Fibroblast of villous mesenchyme (primary cell): Measurements from ENCODE around the gene WDR73. TPM values are rescaled to one million over a fixed set of nuclear protein-coding genes. Genes with fewer than 3 reads are reported as not detected.

Source experiments
- DNase-seq: peaks from one replicate; pipeline ENCODE4 v3.0.0-alpha.2; 2010; ENCODE audit warnings: low read depth
- H3K4me3 ChIP-seq: 2 replicates; pipeline ENCODE4 v1.5.1; 2011; ENCODE audit warnings: low read depth, mild to moderate bottlenecking, low read length
- total RNA-seq: library from RNA; depleted of rRNA; stranded (reverse); fragments of >200 nt; gene quantifications from 2 replicates; pipeline ENCODE4 v1.2.3, GENCODE V29; 2012
- TF ChIP-seq, protein P1 (sequence below): IDR thresholded peaks from 2 replicates; pipeline ENCODE4 v1.5.1; 2012; ENCODE audit warnings: low read depth, mild to moderate bottlenecking, low read length; ENCODE audit not compliant: insufficient read depth

Gene WDR73
- total RNA-seq, 1 donor, result 47.5 TPM

DNA sequence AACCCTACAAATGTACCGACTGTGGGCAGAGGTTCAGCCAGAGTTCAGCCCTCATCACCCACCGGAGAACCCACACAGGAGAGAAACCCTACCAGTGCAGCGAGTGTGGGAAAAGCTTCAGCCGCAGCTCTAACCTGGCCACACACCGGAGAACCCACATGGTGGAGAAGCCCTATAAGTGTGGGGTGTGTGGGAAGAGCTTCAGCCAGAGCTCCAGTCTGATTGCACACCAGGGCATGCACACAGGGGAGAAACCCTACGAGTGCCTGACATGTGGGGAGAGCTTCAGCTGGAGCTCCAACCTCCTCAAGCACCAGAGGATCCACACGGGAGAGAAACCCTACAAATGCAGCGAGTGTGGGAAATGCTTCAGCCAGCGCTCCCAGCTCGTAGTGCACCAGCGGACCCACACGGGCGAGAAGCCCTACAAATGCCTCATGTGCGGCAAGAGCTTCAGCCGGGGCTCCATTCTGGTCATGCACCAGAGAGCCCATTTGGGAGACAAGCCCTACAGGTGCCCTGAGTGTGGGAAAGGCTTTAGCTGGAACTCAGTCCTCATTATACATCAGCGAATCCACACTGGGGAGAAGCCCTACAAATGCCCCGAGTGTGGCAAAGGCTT lies 32.6 kb downstream of the WDR73 start:
- no peak overlapping the region for H3K4me3 ChIP-seq
- TF ChIP-seq, protein P1, sequence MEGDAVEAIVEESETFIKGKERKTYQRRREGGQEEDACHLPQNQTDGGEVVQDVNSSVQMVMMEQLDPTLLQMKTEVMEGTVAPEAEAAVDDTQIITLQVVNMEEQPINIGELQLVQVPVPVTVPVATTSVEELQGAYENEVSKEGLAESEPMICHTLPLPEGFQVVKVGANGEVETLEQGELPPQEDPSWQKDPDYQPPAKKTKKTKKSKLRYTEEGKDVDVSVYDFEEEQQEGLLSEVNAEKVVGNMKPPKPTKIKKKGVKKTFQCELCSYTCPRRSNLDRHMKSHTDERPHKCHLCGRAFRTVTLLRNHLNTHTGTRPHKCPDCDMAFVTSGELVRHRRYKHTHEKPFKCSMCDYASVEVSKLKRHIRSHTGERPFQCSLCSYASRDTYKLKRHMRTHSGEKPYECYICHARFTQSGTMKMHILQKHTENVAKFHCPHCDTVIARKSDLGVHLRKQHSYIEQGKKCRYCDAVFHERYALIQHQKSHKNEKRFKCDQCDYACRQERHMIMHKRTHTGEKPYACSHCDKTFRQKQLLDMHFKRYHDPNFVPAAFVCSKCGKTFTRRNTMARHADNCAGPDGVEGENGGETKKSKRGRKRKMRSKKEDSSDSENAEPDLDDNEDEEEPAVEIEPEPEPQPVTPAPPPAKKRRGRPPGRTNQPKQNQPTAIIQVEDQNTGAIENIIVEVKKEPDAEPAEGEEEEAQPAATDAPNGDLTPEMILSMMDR, result no peak
- DNase-seq, result no peak

- H3K4me3 ChIP-seq, result no peak overlapping the region
- TF ChIP-seq, protein P1, result no peak
- no peak for DNase-seq
These were observed 33.5 kb downstream of the WDR73 start for GRCh38 chr15:84620626-84621025.

DNA sequence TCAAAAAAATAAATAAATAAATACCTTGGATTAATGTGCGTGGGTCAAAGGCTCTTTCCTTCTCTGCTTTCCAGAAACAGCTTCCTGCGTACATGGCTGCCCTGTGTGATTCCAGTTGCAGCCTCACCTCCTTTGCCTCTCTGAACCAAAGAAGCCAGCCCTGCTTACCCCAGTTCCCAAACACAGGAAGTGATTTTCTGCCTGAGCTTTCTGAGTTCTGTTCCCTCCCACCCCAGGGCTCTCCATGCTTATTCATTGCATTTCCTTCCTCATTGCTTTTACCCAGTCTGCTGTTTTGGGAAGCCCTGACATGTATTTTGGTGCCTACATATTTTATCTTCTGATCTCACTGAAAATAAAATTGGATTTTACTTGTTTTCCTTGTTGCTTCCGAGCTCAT lies 37.8 kb downstream of the WDR73 start:
- TF ChIP-seq, protein P1, result no peak
- DNase-seq, result no peak
- no peak overlapping the region for H3K4me3 ChIP-seq

DNA sequence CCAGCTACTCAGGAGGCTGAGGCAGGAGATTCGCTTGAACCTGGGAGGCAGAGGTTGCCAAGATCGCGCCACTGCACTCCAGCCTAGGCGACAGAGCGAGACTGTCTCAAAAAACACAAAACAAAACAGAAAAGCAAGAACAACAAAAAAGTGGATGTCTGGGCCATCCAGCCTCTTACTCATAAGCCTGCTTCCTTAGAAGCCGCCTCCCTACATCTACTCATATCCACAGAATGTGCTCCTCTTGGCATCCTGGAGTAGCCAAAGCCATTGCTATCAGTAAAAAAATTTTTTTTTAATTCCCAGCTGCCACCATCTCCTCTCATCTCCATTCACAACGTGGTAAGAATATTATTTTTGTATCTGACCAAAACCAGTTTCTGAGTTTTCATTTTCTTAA lies 42.5 kb downstream of the WDR73 start:
- TF ChIP-seq, protein P1, result no peak
- no peak for DNase-seq

GRCh38 chr15:84609818-84610525 lies 44.1 kb downstream of the WDR73 start:
- DNase-seq, result no peak
- TF ChIP-seq, protein P1, result no peak
- no peak overlapping the region for H3K4me3 ChIP-seq

More for the DNA sequence above, 42.5 kb downstream of the WDR73 start:
- H3K4me3 ChIP-seq, result no peak overlapping the region

DNA sequence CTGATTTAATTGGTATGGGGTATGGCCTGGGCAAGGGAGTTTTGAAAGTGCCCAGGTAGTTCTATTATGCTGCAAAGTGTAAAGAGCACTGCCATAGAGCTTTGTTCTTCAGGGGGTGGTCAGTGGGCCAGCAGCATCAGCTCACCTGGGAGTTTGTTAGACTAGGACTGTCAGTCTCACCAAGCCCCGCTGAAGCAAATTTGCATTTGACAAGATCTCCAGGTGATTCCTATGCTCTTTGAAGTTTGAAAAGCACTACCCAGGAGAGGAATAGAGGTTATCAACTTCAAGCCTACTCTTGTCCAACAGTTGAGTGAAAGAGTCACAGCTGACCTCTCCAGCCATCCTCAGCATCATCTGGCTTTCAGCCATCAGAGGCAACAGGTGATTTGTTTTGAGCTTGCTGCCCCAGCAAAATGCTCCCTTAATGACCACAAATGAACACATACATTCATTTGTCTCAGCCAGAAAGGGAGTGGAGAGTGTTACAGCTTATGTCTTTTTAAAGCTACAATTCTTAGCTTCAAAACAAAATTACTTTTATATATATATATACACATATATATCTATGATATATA lies 45.3 kb downstream of the WDR73 start:
- no peak overlapping the region for H3K4me3 ChIP-seq
- TF ChIP-seq, protein P1, result no peak
- no peak for DNase-seq
